NOMO-1 (cell line): ENCODE measurements around the gene SPATA32.
"Not testable (repeated sequence)": the region's sequence is repeated elsewhere in the genome, so short reads cannot be mapped to it uniquely, and the experiment has no call there.

ENCODE experiments used
- DNase-seq, 2 experiments: peaks; one replicate each; lab custom pipeline; 2025; ENCODE audit not compliant: unreplicated experiment in 2 of 2; lab: John Stamatoyannopoulos, UW

SPATA32 gene

GRCh38 chr17:45261577-45262515, at the start of gene SPATA32:
SPATA32 (minus strand) TSS chr17:45262094; CDS start chr17:45262016, 78 bp downstream.
- DNase-seq = no peak

GRCh38 chr17:45311401-45311759, 49.5 kb upstream of the SPATA32 start:
- no peak for DNase-seq

GRCh38 chr17:45310380-45311324, 48.8 kb upstream of the SPATA32 start:
- DNase-seq = peak; percentile 25 to 61

GRCh38 chr17:45309400-45309799, 47.5 kb upstream of the SPATA32 start:
- DNase-seq = no peak

- no peak for DNase-seq
Observed at GRCh38 chr17:45308840-45309239, 46.9 kb upstream of the SPATA32 start.

GRCh38 chr17:45308016-45308365, 46.1 kb upstream of the SPATA32 start:
- no peak for DNase-seq

- peak; percentile 71 to 93 for DNase-seq
Observed at GRCh38 chr17:45307290-45308015, 45.6 kb upstream of the SPATA32 start.

- no peak for DNase-seq
Observed at GRCh38 chr17:45306623-45307022, 44.7 kb upstream of the SPATA32 start.

- DNase-seq = no peak
Observed at GRCh38 chr17:45306094-45306493, 44.2 kb upstream of the SPATA32 start.

GRCh38 chr17:45305530-45306087, 43.7 kb upstream of the SPATA32 start:
- DNase-seq = no peak

- DNase-seq = peak; percentile 15 to 49
Observed at GRCh38 chr17:45302649-45303173, 40.8 kb upstream of the SPATA32 start.

- not testable (repeated sequence) for DNase-seq
Observed at GRCh38 chr17:45302220-45302619, 40.3 kb upstream of the SPATA32 start.

GRCh38 chr17:45301674-45302073, 39.8 kb upstream of the SPATA32 start:
- no peak for DNase-seq

- no peak for DNase-seq
Observed at GRCh38 chr17:45300060-45300751, 38.3 kb upstream of the SPATA32 start.

- DNase-seq = peak; percentile 4 to 28
Observed at GRCh38 chr17:45299361-45299760, 37.5 kb upstream of the SPATA32 start.

- DNase-seq = no peak
Observed at GRCh38 chr17:45298546-45299285, 36.8 kb upstream of the SPATA32 start.

GRCh38 chr17:45296833-45297124, 34.9 kb upstream of the SPATA32 start:
- no peak for DNase-seq

- peak; percentile 84 to 97 for DNase-seq
Observed at GRCh38 chr17:45296003-45296832, 34.3 kb upstream of the SPATA32 start.
